Glomerular visceral epithelial cell (primary cell): ENCODE data around the gene DCUN1D2.
"Not testable (repeated sequence)": the region's sequence is repeated elsewhere in the genome, so short reads cannot be mapped to it uniquely, and the experiment has no call there.

Source experiments
- DNase-seq: peaks from one replicate; pipeline ENCODE4 v3.0.0-alpha.2; 2016; ENCODE audit errors: extremely low spot score

DCUN1D2 gene

DNA sequence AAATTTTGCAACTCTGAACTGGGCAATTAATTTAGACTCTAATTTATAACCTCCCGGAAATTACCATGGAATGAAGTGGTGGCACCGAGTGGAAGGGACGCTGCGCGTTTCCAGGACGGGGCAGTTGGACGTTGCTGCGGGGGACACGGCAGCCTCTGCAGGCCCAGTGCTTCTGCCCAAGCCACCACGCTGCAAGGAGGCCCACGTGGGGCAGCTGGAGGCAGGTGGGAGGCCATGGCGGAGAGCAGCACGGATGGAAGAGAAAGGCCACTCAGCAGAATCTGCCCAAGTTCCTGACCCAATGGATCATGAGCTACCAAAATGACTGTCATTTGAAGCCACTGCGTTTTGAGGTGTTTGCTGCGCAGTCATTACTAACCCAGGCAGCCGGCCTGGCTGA, 26.0 kb downstream of the DCUN1D2 start:
- DNase-seq, result no peak

- DNase-seq, result no peak
These were observed 29.3 kb downstream of the DCUN1D2 start for GRCh38 chr13:113461022-113461751.

GRCh38 chr13:113460599-113460998, 29.9 kb downstream of the DCUN1D2 start:
- no peak for DNase-seq

DNA sequence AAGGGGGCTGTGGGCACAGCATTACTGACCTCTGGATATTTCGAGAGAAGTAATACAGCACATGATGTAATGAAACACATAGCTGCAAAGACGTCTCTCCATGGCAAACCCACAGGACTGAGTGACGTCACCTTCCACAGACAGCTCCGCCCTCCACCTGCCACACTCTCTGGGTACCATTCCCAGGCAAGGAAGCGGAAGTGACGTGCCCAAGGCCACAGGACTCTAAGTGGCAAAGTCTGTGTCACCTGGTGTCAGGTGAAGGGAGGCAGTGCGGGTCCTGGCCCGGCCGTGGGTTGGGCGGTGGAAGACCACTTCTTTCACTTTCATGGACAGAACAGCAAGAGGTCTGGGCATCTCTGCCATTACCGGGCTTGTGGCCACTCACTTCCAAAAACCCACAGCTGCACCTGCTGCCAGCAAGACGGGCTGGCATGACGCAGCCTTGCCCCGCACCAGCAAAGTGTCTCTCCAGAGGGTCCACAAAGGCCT, 30.4 kb downstream of the DCUN1D2 start:
- no peak for DNase-seq

- no peak for DNase-seq
These were observed 32.1 kb downstream of the DCUN1D2 start for GRCh38 chr13:113458253-113459065.

DNA sequence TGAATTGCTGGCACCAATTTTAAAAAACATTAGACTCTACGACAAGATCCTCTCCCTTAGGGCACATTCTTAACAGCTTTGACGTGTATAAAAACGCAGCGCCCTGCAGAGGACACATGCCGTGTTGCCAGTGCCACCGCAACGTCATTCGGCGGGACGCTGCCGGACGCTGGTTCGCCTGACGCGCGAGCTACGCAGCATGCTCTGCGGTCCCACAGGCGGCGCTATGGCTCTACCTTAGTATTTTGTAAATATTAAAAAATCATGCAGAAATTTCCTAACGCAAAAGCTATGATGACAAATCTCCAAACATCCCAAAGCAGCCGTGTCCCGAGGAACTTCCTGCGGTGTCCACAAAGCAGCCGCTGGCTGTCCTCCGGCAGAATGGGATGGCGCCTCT, 33.0 kb downstream of the DCUN1D2 start:
- no peak for DNase-seq

GRCh38 chr13:113456116-113456702, 34.3 kb downstream of the DCUN1D2 start:
- DNase-seq, result no peak

GRCh38 chr13:113455384-113455783, 35.1 kb downstream of the DCUN1D2 start:
- no peak for DNase-seq

DNA sequence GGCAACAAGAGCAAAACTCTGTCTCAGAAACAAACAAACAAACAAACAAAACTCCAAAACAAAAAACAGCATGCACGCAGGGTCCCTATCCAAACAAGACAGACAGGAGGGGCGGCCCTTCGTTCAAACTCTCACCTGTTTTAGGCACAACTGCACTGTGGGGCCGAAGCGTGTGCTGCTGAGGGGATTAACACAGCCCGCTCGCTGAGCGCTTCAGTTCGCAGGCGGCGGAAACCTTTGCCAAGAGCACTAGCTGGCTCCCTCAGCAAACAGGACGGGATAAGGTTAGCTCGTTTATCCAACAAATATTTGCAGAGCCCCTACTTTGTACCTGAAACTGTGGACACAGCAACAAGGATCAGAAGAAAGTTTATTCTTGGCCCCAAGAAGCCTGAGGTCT, 35.6 kb downstream of the DCUN1D2 start:
- no peak for DNase-seq

- DNase-seq, result no peak
These were observed 37.3 kb downstream of the DCUN1D2 start, which contains the start of gene ADPRHL1 for GRCh38 chr13:113452942-113453901. Gene ADPRHL1 (minus strand): TSS chr13:113453488. CDS start chr13:113453437, 51 bp downstream.

GRCh38 chr13:113452466-113452865, 38.0 kb downstream of the DCUN1D2 start:
- DNase-seq, result no peak

DNA sequence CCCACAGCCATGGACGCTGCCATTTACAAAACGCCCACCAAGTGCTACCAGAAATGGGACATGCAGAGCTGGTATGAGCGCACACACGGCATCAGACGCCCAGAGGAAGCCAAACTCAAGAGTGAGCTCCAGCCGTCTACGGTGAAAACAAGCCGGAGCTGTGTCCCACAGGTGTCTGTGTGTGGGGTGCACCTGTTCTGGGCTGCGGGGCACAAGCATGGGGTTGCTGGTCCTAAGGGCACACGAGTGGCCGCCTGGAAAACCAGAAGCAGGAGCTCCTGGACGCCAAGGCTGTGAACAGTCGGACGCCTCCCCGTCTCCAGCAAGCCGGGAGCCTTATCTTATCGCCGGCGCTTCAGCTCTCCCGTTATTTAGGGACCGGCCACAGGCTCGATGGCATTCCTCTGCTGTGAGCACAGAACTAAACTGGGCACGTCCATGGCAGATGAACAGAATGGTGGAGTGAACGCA, 38.5 kb downstream of the DCUN1D2 start:
- DNase-seq, result no peak

DNA sequence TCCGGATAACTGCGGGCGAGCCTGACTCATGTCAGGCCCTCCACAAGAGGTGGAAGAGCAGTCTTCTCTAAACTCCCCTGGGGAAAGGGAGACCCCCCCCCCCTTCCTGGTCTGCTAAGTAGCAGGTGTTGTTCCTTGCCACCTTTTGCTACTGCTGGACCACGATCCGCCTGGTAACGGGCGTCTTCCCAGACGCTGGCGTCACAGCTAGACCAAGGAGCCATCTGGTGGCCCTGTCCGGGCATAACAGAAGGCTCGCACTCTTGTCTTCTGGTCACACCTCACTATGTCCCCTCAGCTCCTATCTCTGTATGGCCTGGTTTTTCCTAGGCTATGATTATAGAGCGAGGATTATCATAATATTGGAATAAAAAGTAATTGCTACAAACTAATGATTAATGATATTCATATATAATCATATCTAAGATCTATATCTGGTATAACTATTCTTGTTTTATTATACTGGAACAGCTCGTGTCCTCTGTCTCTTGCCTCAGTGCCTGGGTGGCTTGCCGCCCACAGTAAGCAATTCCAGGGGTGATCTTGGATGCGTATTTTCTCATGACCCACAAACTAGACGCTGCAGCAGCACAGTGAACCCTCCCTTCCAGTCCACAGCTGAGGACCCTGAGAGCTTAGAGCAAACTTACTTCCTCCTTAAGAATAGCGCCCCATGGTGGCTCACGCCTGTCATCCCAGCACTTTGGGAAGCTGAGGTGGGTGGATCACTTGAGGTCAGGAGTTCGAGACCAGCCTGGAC, 39.5 kb downstream of the DCUN1D2 start:
- DNase-seq, result peak; percentile 11

DNA sequence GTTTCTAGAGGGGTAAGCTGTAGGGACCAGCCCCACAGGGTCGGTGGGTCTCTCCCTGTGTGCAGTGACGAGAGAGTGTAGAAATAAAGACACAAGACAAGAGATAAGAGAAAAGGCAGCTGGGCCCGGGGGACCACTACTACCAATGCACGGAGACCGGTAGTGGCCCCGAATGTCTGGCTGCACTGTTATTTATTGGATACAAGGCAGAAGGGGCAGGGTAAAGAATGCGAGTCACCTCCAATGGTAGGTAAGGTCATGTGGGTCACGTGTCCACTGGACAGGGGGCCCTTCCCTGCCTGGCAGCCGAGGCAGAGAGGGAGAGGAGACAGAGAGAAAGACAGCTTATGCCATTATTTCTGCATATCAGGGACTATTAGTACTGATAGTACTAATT, 40.2 kb downstream of the DCUN1D2 start:
- not testable (repeated sequence) for DNase-seq

- no peak for DNase-seq
These were observed 40.7 kb downstream of the DCUN1D2 start for GRCh38 chr13:113449693-113450347.

DNA sequence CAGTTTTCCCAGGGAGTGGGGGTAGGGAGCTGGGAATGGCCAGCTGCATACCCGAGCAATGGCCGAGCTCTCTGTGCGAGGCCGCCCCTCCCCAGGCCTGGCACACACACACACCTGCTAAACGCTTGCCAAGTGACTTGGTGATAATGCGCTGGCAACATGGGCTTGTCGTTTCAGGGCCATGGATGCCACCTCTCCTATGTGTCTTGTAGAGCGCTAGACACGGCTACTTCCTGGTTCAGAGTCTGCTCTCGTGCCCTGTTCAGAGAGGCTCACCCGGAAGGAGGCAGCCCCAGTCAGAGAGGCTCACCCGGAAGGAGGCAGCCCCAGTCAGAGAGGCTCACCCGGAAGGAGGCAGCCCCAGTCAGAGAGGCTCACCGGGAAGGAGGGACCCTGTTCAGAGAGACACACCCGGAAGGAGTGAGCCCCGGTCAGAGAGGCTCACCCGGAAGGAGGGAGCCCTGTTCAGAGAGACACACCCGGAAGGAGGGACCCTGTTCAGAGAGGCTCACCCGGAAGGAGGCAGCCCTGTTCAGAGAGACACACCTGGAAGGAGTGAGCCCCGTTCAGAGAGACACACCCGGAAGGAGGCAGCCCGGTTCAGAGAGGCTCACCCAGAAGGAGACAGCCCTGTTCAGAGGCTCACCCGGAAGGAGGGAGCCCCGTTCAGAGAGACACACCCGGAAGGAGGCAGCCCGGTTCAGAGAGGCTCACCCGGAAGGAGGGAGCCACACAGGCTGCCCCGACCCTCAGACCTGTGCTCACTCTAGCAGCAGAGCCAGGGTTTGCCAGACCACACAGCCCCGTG, 41.4 kb downstream of the DCUN1D2 start:
- no peak for DNase-seq

DNA sequence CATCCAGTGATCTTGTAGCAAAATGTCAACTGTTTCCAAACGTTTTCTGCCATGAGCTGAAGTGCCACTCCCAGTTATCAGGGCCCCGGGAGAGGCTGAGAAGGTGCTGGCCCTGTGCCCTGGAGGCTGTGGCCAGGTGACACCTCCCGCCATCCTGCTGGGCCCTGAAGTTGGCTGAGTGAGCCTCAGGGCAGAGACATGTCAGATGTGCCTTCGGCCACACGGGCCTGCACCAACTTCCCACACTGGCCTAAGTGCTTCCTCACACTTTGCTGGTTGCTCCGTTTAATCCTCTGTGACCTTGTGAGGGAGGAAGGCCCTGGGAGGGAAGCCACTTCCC, 42.0 kb downstream of the DCUN1D2 start:
- no peak for DNase-seq

GRCh38 chr13:113447596-113447995, 42.9 kb downstream of the DCUN1D2 start:
- DNase-seq, result no peak

- DNase-seq, result no peak
These were observed 44.0 kb downstream of the DCUN1D2 start for GRCh38 chr13:113446488-113446854.
